HG02610 (cell line): Measurements from ENCODE around the gene FMNL1.
A peak's percentile ranks its signal among the peaks of the same experiment; 100 is the strongest.
"Not testable (repeated sequence)": the region's sequence is repeated elsewhere in the genome, so short reads cannot be mapped to it uniquely, and the experiment has no call there.

Experiments
- ATAC-seq: cut with Tn5 transposase; IDR thresholded peaks from one replicate; pipeline ENCODE4 v1.9.1; 2021; ENCODE audit warnings: mild to moderate bottlenecking, moderate library complexity; ENCODE audit not compliant: unreplicated experiment

Gene FMNL1

GRCh38 chr17:45221081-45222013, at the start of gene FMNL1:
Gene FMNL1 (plus strand): TSS chr17:45221885. CDS start chr17:45222125, 240 bp downstream.
- ATAC-seq: no peak

- no peak for ATAC-seq
These were observed 49.5 kb upstream of the FMNL1 start for GRCh38 chr17:45172232-45172540.

GRCh38 chr17:45172541-45173286, 49.0 kb upstream of the FMNL1 start:
- ATAC-seq: no peak

GRCh38 chr17:45175759-45176115, 45.9 kb upstream of the FMNL1 start:
- ATAC-seq: no peak

GRCh38 chr17:45177563-45177962, 44.1 kb upstream of the FMNL1 start:
- ATAC-seq: no peak

GRCh38 chr17:45184144-45184543, 37.5 kb upstream of the FMNL1 start:
- no peak for ATAC-seq

GRCh38 chr17:45186801-45187354, 34.8 kb upstream of the FMNL1 start:
- ATAC-seq: no peak

GRCh38 chr17:45189009-45189408, 32.7 kb upstream of the FMNL1 start:
- no peak for ATAC-seq

GRCh38 chr17:45190503-45191255, 31.0 kb upstream of the FMNL1 start:
- no peak for ATAC-seq

GRCh38 chr17:45195424-45195823, 26.3 kb upstream of the FMNL1 start:
- ATAC-seq: no peak

GRCh38 chr17:45197108-45197507, 24.6 kb upstream of the FMNL1 start:
- ATAC-seq: no peak

GRCh38 chr17:45197555-45198334, 23.9 kb upstream of the FMNL1 start:
- ATAC-seq: peak; percentile 86

- ATAC-seq: no peak
These were observed 21.0 kb upstream of the FMNL1 start for GRCh38 chr17:45200701-45201100.

- ATAC-seq: no peak
These were observed 20.2 kb upstream of the FMNL1 start for GRCh38 chr17:45201457-45201856.

GRCh38 chr17:45201880-45202279, 19.8 kb upstream of the FMNL1 start:
- not testable (repeated sequence) for ATAC-seq

- no peak for ATAC-seq
These were observed 2.6 kb upstream of the FMNL1 start for GRCh38 chr17:45218895-45219661.

- ATAC-seq: no peak
These were observed 1.6 kb upstream of the FMNL1 start for GRCh38 chr17:45220079-45220478.

- ATAC-seq: no peak
These were observed 266 bp downstream of the FMNL1 start for GRCh38 chr17:45222014-45222288.

- ATAC-seq: no peak
These were observed 757 bp downstream of the FMNL1 start for GRCh38 chr17:45222289-45222995.
